OCI-LY7 (cell line): ENCODE data around the gene PSMD1.

ENCODE experiments used
- EZH2phosphoT487 ChIP-seq: fragments of 200-600 bp; sonication (generic); IDR thresholded peaks from 2 replicates; pipeline ENCODE4 v1.6.1; 2018; ENCODE audit warnings: low read depth, borderline replicate concordance, mild to moderate bottlenecking, mixed run types, antibody characterized with exemption, low read length, moderate library complexity, mixed read lengths
- TF ChIP-seq, protein P1 (sequence below): fragments of 200-600 bp; sonication (generic); conservative IDR thresholded peaks from 2 replicates; pipeline ENCODE4 v1.5.1; 2014; ENCODE audit warnings: mild to moderate bottlenecking, antibody characterized with exemption, low read length, moderate library complexity, mixed read lengths

DNA sequence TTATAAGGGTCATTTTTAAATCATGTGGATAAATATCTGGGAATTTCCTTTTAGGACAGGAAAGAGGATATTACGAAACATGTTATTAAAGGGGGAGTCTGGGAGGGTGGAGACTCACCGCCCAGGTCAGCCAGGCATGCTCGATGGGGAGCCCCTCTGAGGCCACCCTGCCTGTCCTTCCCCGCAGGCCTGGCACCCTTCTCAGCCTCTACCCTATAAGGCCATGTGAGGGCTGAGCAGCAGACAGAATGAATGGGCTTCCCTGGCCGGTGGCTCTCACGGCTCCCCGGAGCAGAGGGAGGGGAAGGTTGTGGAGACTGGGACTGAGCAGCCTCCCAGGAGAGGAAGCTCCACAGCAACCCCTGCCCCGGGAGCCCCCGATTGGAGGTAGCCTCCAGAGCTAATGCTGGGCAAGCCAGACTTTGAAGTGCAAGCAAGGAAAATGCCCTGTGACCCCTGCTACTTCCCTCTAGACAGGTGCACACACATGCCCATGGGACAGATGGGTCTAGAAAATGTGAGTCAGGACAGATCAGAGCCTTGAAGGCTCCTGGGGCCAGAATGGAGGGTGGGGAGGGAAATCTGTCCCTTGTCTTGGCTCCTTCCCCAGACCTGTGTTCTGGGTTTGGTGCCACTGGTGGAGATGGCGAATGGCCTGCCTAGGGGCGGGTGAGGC, 128.5 kb downstream of the PSMD1 start:
- TF ChIP-seq, protein P1, sequence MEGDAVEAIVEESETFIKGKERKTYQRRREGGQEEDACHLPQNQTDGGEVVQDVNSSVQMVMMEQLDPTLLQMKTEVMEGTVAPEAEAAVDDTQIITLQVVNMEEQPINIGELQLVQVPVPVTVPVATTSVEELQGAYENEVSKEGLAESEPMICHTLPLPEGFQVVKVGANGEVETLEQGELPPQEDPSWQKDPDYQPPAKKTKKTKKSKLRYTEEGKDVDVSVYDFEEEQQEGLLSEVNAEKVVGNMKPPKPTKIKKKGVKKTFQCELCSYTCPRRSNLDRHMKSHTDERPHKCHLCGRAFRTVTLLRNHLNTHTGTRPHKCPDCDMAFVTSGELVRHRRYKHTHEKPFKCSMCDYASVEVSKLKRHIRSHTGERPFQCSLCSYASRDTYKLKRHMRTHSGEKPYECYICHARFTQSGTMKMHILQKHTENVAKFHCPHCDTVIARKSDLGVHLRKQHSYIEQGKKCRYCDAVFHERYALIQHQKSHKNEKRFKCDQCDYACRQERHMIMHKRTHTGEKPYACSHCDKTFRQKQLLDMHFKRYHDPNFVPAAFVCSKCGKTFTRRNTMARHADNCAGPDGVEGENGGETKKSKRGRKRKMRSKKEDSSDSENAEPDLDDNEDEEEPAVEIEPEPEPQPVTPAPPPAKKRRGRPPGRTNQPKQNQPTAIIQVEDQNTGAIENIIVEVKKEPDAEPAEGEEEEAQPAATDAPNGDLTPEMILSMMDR, result no peak
- TF ChIP-seq EZH2phosphoT487, result no peak
